SK-N-SH treated with all-trans-retinoic acid at 6 μM for 48 hours (cell line): Measurements from ENCODE around the gene TIPRL.

Source experiments
- ATAC-seq: fragments of 200-7000 bp; cut with Tn5 transposase; 3 replicates; pipeline ENCODE4 v1.9.1; 2020; ENCODE audit warnings: mild to moderate bottlenecking, moderate library complexity
- BACH2 ChIP-seq: fragments of 250-450 bp; sonication (Bioruptor Pico); IDR thresholded peaks from 2 replicates; pipeline ENCODE4 v1.9.0; 2021; ENCODE audit warnings: mild to moderate bottlenecking, borderline replicate concordance
- CSDC2 ChIP-seq: fragments of 250-450 bp; sonication (Bioruptor Pico); IDR thresholded peaks from 2 replicates; pipeline ENCODE4 v1.5.0; 2020; ENCODE audit warnings: mild to moderate bottlenecking, moderate library complexity
- CSRNP3 ChIP-seq: fragments of 250-450 bp; sonication (Bioruptor Pico); IDR thresholded peaks from 2 replicates; pipeline ENCODE4 v1.5.1; 2021; ENCODE audit warnings: mild to moderate bottlenecking, moderate library complexity
- ESRRG ChIP-seq: fragments of 250-450 bp; sonication (Bioruptor Pico); IDR thresholded peaks from 2 replicates; pipeline ENCODE4 v1.6.1; 2021; ENCODE audit warnings: mild to moderate bottlenecking
- GLIS3 ChIP-seq: fragments of 250-450 bp; sonication (Bioruptor Pico); IDR thresholded peaks from 2 replicates; pipeline ENCODE4 v1.5.0; 2020; ENCODE audit warnings: mild to moderate bottlenecking, moderate library complexity
- ISL1 ChIP-seq: fragments of 250-450 bp; sonication (Bioruptor Pico); IDR thresholded peaks from 2 replicates; pipeline ENCODE4 v2.1.2; 2022; ENCODE audit warnings: mild to moderate bottlenecking, moderate library complexity
- OSR1 ChIP-seq: fragments of 250-450 bp; sonication (Bioruptor Pico); IDR thresholded peaks from 2 replicates; pipeline ENCODE4 v1.8.0; 2022; ENCODE audit warnings: moderate library complexity, mild to moderate bottlenecking, inconsistent platforms
- POU6F1 ChIP-seq: fragments of 250-450 bp; sonication (Bioruptor Pico); IDR thresholded peaks from 2 replicates; pipeline ENCODE4 v1.8.0; 2021; ENCODE audit warnings: low read depth, mild to moderate bottlenecking, moderate library complexity, borderline replicate concordance
- PPARA ChIP-seq: fragments of 250-450 bp; sonication (Bioruptor Pico); IDR thresholded peaks from 2 replicates; pipeline ENCODE4 v1.5.0; 2020; ENCODE audit warnings: mild to moderate bottlenecking, borderline replicate concordance
- RARB ChIP-seq: fragments of 250-450 bp; sonication (Bioruptor Pico); IDR thresholded peaks from 2 replicates; pipeline ENCODE4 v1.8.0; 2021; ENCODE audit warnings: mild to moderate bottlenecking, moderate library complexity
- SNAI2 ChIP-seq: fragments of 250-450 bp; sonication (Bioruptor Pico); IDR thresholded peaks from 2 replicates; pipeline ENCODE4 v1.5.0; 2020; ENCODE audit warnings: mild to moderate bottlenecking, moderate library complexity
- TCF4 ChIP-seq: fragments of 250-450 bp; sonication (Bioruptor Pico); IDR thresholded peaks from 2 replicates; pipeline ENCODE4 v1.8.0; 2021; ENCODE audit warnings: mild to moderate bottlenecking, moderate library complexity, borderline replicate concordance
- ZFP3 ChIP-seq: fragments of 250-450 bp; sonication (Bioruptor Pico); IDR thresholded peaks from 2 replicates; pipeline ENCODE4 v1.5.0; 2020; ENCODE audit warnings: mild to moderate bottlenecking, moderate library complexity
- ZFP30 ChIP-seq: fragments of 450-650 bp; formaldehyde crosslinking; IDR thresholded peaks from 2 replicates; pipeline ENCODE4 v1.5.0; 2022; ENCODE audit warnings: mild to moderate bottlenecking, moderate library complexity
- ZNF565 ChIP-seq: fragments of 450-650 bp; formaldehyde crosslinking; conservative IDR thresholded peaks from 2 replicates; pipeline ENCODE4 v1.5.0; 2020; ENCODE audit warnings: low read depth, mild to moderate bottlenecking, moderate library complexity
- ZNF70 ChIP-seq: fragments of 450-650 bp; formaldehyde crosslinking; IDR thresholded peaks from 2 replicates; pipeline ENCODE4 v1.5.0; 2020; ENCODE audit warnings: mild to moderate bottlenecking, moderate library complexity
- ZNF8 ChIP-seq: fragments of 450-650 bp; formaldehyde crosslinking; IDR thresholded peaks from 2 replicates; pipeline ENCODE4 v1.5.0; 2020; ENCODE audit warnings: mild to moderate bottlenecking, moderate library complexity

Gene TIPRL

GRCh38 chr1:168243636-168244212, 65.0 kb downstream of the TIPRL start:
- TF ChIP-seq ZNF8 (CRISPR knock-in tag) (no peak), PPARA (CRISPR knock-in tag) (no peak), ESRRG (CRISPR knock-in tag) (no peak), OSR1 (no peak), TCF4 (no peak), CSDC2 (no peak), POU6F1 (CRISPR knock-in tag) (no peak), ZNF565 (CRISPR knock-in tag) (no peak), SNAI2 (CRISPR knock-in tag) (no peak), ZNF70 (CRISPR knock-in tag) (no peak), BACH2 (CRISPR knock-in tag) (no peak)
- TF ChIP-seq, all 23 proteins: peak for 0
- no peak; the same call in 2 of the 3 replicates for ATAC-seq

- no peak for ATAC-seq
- no peak for TF ChIP-seq ZNF8 (CRISPR knock-in tag)
- TF ChIP-seq ZFP3, result no peak
- no peak for TF ChIP-seq GLIS3
- no peak for TF ChIP-seq PPARA (CRISPR knock-in tag)
Observed at GRCh38 chr1:168245042-168245441, 66.3 kb downstream of the TIPRL start.

GRCh38 chr1:168246506-168246905, 67.7 kb downstream of the TIPRL start:
- ATAC-seq, result no peak
- no peak for TF ChIP-seq RARB (CRISPR knock-in tag)
- TF ChIP-seq BACH2 (CRISPR knock-in tag), result no peak
- TF ChIP-seq CSRNP3, result no peak
- TF ChIP-seq ZFP30 (CRISPR knock-in tag), result no peak
- no peak for TF ChIP-seq ISL1
- no peak for TF ChIP-seq GLIS3
